OCI-LY1 (cell line): Measurements from ENCODE around the gene HPSE2.

Experiments
- EZH2 ChIP-seq: fragments of 200-600 bp; sonication (generic), shearing (Covaris generic); IDR thresholded peaks from 2 replicates; pipeline ENCODE4 v1.8.0; 2017; ENCODE audit warnings: borderline replicate concordance, mixed run types, mild to moderate bottlenecking, antibody characterized with exemption, low read length, moderate library complexity, mixed read lengths
- TF ChIP-seq, protein P1 (sequence below): fragments of 200-600 bp; sonication (generic), shearing (Covaris generic); IDR thresholded peaks from 2 replicates; pipeline ENCODE4 v1.5.1; 2017; ENCODE audit warnings: mild to moderate bottlenecking, antibody characterized with exemption, low read length, moderate library complexity, mixed read lengths

DNA sequence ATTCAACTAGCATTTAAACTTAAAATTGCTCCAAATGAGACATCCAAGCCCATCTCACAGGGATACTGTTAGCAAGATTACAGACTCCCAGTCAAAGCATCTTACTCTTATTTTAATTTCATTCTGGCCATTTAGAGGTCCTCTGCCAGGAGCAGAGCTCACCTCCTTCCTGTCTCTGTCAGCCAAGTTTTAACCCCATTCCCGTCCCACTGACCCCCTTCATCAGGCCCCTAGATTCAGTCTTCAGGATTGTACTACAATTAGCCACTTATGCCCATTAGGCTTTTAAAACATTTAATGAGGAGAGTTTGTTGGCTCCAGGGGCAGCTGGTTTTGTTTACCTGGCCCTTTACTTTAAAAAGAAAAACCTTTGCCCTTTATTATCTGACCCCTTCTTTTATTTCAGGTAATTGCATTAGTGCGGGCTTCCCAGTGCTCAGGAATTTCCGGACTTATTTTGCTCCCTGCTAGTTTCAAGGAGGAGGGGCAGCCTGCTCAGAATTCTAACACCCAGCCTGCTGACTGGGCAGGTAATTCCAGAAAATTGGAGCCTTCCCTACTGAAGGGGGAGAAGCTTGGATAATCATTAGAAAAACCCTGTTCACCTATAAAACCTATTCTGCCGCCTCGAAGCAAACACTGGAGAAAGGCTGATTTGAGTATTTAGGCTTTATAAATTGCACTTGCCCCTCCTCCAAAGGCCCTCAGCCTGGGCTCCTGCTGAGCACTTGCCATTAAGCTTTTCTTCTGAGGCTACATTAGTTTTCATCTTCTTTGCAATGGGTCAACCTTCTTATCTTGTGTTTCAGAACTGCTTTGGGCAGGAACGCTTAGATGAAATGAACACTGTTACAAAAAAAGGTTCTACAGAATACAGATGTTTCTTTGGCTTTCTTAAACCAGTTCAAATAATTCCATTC lies 588.4 kb downstream of the HPSE2 start:
- TF ChIP-seq EZH2 = no peak
- TF ChIP-seq, protein P1, sequence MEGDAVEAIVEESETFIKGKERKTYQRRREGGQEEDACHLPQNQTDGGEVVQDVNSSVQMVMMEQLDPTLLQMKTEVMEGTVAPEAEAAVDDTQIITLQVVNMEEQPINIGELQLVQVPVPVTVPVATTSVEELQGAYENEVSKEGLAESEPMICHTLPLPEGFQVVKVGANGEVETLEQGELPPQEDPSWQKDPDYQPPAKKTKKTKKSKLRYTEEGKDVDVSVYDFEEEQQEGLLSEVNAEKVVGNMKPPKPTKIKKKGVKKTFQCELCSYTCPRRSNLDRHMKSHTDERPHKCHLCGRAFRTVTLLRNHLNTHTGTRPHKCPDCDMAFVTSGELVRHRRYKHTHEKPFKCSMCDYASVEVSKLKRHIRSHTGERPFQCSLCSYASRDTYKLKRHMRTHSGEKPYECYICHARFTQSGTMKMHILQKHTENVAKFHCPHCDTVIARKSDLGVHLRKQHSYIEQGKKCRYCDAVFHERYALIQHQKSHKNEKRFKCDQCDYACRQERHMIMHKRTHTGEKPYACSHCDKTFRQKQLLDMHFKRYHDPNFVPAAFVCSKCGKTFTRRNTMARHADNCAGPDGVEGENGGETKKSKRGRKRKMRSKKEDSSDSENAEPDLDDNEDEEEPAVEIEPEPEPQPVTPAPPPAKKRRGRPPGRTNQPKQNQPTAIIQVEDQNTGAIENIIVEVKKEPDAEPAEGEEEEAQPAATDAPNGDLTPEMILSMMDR = no peak
